ENCODE measurements around the gene EPHB4.
"Not testable (repeated sequence)": the region's sequence is repeated elsewhere in the genome, so short reads cannot be mapped to it uniquely, and the experiment has no call there.

EPHB4 gene

DNA sequence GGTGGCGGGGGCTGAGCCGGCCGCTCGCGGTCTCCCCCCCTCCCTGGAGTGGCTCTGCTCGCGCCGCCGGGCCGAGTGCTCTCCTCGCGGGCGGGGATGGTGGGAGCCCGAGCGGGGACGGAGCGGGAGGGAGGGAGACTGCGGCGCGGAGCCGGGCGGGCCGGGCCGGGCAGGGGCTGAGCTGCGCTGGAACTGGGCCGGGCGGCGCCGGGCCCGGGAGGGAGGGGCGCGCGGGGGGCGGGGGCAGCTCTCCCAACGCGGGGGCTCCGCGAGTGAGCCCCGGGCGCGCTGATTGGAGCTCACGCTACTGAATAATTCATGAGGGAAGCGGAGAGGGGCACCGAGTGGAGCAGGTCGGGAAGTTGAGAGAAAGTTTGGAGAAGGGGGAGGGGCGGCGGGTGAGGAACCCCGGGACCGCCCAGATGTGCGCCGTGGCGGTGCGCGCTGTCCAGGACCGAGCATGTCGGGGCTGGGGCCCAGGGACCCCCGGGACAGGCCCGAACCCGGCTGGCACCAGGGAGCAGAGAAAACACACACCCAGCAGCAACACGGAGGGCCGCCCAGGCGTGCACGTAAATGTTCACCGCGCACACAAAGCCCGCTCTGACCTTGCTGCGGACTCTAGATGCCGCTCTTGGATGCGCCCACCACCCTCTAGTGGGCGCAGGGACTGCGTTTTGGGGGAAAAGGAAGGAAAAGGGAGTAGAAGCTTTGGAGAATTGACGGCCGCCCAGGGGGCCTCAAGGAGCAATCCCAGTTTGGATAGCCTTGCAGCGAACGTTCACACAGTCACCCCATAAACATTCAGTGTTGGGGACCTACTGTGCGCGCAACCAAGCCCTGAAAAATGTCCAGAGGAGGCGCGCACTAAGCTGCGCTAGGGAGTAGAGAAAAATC is at the start of gene EPHB4:
TSS of gene EPHB4 (minus strand) at position 194 of the 897 bp plus-strand sequence. CDS start 493 bp downstream, outside the sequence.
- peak; percentile 30 for ATAC-seq

DNA sequence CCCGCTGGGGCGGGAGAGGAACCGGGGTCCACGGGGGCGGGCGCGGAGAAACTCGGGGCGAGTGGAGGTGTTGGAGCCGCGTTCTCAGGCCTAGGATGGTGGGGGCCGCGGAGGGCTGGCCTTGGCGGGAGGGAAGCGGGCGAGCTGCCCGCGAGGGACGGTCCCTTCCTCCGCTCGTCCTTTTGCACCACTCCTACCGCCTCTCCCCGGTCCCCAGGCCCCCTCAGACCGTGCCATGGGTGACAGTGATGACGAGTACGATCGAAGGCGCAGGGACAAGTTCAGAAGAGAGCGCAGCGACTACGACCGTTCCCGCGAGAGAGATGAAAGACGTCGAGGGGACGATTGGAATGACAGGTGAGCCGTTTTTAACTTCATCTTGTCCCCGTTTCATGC is 48.0 kb upstream of the EPHB4 start:
- ATAC-seq: peak; percentile 34
- no peak for DNase-seq

More for the DNA sequence above, at the start of gene EPHB4:
- peak; percentile 12 for DNase-seq

DNA sequence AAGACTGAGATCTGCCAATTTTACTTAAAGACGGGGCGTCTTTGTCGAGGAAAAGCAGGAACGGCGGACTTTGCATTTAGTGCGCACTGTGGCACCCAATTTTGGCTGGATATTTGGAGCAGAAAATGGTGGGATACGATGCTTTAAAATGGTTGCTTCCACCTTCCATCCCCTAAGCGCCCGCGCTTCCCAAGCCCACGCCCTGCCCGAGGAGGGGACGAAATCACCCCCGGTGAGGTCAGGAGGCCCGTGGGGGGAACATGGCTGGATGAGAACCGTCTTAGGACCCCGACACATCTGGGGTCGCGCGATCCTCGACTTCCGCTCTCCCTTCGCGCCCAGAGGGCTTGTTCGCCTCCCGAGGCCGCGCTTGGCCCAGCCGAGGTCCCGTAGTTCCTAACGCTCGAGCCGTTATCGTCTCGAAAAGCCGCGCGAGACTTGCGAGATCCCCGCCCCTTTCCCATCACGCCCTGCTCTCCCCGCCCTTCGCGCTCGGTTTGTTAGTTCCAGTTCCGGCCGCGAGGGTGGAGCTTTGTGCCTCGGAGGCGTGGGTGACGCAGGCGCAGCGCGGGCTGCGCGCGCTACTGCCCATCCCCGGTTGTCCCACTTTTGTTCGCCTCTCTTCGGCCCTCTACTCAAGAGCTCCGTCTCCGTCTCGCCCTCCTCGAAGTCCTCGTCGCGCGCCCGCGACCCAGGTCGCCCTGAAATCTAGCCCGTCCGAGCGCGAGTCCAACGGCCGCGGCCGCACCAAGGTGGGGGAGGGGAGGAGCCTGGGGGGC is 47.4 kb upstream of the EPHB4 start, which contains the start of gene SRRT:
TSS of gene SRRT (plus strand) at position 527 of the 779 bp plus-strand sequence. CDS start 488 bp downstream, outside the sequence.
- peak; percentile 94 for ATAC-seq
- peak; percentile 98 for DNase-seq

DNA sequence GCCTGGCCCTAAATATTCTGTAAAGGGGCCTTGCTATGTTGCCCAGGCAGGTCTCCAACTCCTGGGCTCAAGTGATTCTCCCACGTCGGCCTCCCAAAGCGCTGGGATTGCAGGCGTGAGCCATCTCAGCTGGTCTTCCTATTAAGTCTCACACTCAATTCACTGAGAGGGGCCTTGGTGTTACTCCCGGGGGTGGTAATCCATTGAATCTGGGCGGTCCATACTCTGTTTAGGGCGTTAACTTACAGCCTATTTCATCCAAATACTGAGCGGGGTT is 46.9 kb upstream of the EPHB4 start:
- DNase-seq (no peak), ATAC-seq (no peak)

DNA sequence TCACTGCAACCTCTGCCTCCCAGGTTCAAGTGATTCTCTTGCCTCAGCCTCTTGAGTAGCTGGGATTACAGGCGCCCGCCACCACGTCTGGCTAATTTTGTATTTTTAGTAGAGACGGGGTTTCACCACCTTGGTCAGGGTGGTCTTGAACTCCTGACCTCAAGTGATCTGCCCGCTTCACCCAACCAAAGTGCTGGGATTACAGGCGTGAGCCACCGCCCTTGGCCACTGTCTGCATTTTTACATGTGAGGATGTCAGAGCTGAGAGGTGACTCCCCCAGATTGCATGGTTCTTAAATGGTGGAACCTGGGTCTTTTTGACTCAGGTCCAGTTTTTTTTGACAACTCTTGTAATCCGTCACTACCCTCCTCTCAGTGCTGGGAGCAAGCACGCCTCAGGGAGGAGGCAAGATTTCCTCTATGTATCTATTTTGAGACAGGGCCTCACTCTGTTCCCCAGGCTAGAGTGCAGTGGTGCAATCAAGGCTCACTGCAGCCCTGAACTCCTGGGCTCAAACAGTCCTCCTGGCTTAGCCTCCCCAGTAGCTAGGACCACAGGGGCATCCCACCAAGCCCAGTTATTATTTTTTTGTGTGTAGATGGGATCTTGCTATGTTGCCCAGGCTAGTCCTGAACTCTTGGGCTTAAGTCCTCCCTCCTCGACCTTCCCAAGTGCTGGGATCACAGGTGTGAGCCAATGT is 46.4 kb upstream of the EPHB4 start:
- ATAC-seq (no peak), DNase-seq (no peak)

DNA sequence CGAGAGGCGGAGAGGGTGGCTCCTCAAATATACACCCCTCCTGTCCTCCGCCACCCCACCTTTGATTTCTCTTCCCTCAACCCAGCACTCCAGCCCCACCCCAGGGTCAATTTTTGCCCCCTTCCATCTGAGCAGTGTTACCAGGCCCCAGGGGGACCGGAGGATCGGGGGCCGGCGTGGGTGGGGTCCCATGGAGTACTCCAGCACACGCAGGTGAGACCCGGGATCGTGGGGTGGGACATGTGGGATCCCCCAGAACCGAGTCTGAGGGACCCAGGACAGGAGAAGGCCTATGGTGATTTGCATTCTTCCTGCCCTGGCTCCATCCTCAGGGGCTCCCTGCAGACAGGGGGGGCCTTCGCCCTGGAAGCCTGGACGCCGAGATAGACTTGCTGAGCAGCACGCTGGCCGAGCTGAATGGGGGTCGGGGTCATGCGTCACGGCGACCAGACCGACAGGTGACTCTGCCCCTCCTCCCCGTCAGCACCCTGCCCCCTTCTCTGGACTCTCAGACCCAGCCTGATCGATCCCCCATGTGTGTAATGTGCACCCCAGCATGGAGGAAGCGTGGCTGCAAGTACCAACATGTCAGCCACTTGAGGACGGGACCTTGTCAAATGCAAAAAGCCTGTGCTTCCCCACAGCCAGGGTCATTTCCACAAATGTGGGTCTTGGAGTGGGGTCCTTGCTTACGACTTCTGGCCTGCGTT is 40.6 kb upstream of the EPHB4 start:
- ATAC-seq: no peak

DNA sequence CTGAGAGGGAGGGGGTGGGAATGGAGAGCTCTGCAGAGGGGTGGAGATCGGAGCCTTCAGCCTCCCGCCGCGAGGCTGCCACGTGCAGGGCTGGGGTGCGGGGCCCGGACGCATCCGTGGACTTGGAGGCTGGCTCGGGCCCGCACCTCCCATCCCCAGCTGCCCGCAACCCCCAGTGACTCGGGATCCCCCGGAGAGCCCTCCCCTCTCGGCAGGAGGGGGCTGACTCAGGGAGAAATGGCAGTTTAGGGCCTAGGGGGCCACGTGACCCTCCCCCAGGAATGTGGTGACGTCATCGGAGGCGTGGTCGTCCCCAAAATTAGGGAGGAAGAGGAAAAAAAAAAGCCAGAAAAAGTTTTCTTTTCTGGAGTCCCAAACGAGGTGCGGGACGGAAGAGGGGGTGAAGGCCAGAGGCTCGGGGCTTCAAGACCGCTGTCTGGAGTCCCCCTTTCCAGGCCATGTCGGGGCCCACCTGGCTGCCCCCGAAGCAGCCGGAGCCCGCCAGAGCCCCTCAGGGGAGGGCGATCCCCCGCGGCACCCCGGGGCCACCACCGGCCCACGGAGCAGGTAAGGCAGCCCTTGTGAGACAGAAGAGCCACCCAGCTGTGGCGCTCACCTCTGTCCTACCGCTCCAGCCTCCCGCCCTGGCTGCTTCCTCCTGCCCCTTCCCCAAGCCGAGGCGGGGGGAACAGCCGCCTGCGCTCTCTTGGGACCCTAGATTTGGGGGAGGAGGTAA is 39.9 kb upstream of the EPHB4 start, which contains the start of gene TRIP6:
TSS of gene TRIP6 (plus strand) at position 348 of the 736 bp plus-strand sequence. CDS start at position 459, 111 bp downstream.
- peak; percentile 84 for DNase-seq
- ATAC-seq: peak; percentile 70

More for the DNA sequence above, 40.6 kb upstream of the EPHB4 start:
- no peak for DNase-seq

DNA sequence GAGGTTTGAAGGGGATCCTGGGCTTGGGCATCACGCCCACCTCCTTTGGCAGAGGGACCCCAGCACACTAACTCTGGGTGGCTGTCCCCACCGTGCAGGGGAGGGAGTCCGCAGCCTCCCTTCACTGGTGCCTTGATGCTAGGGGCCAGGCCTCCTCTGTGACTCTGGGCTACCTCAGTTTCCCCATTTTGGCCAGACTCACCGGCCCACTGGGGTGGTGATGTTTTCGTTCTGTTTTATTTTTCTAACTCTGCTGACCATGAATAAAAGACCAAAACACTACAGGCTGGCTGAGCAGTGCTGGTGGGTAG is 39.4 kb upstream of the EPHB4 start:
- no peak for DNase-seq

DNA sequence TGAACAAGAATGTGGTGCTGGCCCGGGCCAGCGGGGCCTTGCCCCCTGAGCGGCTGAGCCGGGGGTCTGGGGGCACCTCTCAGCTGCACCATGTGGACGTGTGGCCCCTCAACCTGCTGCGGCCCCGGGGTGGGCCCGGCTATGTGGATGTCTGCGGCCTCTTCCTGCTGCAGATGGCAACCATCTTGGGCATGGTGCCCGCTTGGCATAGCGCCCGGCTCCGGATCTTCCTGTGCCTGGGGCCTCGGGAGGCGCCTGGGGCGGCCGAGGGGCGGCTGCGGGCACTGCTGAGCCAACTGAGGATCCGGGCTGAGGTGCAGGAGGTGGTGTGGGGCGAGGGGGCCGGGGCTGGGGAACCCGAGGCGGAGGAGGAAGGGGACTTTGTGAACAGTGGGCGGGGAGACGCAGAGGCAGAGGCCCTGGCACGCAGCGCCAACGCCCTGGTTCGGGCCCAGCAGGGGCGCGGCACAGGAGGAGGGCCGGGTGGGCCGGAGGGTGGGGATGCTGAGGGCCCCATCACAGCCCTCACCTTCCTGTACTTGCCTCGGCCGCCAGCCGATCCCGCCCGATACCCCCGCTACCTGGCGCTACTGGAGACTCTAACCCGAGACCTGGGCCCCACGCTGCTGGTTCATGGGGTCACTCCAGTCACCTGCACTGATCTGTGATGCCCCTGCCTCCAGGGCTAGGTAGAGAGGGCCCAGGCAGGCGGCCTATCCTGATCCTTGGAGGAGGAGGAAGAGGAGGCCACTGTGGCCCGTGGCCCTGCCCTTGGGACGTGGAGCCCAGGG is 38.8 kb upstream of the EPHB4 start:
- DNase-seq (peak; percentile 44), ATAC-seq (peak; percentile 40)

More for the DNA sequence above, 39.4 kb upstream of the EPHB4 start:
- no peak for ATAC-seq

DNA sequence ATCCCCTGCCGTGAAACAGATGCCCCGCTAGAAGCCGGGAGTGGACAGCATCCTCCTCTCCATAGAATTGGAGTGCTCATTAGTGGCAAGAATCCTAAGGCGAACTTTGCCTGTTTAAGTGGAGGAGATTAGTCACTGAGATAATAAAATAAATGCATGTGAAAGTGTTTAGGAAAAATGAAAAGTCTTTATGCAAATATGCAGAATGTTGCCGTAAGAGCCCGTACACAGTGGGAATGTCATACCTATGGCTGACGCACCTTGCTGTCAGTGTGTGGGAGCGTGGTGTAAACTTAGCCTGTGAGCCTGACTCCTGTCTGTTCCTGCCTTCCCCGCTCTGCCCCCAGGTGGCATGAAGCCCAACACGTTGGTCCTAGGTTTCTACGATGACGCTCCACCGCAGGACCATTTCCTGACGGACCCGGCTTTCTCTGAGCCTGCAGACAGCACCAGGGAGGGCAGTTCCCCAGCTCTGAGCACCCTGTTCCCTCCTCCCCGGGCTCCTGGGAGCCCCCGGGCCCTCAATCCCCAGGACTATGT is 38.1 kb upstream of the EPHB4 start:
- DNase-seq (no peak), ATAC-seq (no peak)

DNA sequence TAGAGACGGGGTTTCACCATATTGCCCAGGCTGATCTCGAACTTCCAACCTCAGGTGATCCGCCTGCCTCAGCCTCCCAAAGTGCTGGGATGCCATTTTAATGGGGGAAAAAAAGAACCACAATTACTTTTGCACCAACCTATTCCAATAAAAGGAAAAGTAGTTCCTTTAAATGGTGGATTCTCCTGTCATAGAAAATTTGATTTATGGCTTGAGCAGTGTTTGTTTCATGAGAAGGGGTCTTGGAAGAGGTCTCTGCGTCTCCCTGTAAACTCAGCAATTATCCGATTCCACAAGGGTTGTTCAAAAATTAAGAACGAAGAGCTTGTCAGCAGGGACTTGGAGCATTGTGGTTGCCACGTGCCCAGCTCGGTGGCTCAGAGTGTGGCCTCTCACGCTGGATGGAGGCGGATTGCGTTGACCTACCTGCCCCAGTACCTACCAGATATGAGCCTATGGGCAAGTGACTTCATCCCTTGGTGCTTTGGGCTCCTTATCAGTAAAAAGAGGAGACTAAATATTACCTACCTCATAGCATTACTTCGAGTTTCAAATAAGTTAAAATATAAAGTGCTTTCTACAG is 37.0 kb upstream of the EPHB4 start:
- ATAC-seq (no peak), DNase-seq (no peak)

DNA sequence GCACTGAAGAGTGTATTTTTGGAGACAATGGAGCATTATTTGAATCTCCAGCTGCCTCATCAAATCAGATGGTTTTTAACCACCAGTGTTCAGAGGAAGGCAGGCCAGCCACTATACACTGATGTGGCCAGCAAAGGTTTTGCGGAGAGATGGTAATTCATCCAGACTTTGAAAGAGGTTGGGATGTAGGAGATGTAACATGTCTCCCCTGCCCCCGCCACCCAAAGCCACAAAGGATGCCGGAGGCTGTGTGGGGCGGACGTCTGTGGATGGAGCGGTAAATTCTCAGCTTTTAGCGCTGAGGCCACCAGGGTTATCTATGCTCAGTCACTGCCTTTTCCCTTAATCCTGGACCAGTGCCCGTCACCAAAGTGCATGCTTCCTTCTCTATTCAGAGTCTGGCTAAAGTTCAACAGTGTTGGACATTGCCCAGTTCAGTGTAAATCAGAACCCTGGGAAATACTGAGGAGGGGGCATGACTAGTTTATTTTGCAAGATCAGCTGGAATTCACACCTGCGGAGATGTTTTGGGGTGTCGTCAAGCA is 36.2 kb upstream of the EPHB4 start:
- DNase-seq (no peak), ATAC-seq (no peak)

DNA sequence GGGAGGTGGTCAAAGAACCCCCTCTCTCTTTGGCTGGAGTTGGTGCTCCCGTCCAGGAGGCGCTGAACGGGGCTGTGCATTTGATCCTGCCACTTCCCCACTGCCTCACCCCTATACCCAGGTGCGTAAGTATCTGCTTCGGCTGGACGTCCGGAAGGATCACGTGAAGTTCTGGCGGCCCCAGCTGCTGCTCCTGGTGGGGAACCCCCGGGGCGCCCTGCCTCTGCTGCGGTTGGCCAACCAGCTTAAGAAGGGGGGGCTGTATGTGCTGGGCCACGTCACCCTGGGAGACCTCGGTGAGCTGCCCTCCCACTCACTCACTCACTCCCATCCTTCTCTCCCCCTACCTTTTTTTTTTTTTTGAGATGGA is 34.3 kb upstream of the EPHB4 start:
- ATAC-seq (no peak), DNase-seq (no peak)

DNA sequence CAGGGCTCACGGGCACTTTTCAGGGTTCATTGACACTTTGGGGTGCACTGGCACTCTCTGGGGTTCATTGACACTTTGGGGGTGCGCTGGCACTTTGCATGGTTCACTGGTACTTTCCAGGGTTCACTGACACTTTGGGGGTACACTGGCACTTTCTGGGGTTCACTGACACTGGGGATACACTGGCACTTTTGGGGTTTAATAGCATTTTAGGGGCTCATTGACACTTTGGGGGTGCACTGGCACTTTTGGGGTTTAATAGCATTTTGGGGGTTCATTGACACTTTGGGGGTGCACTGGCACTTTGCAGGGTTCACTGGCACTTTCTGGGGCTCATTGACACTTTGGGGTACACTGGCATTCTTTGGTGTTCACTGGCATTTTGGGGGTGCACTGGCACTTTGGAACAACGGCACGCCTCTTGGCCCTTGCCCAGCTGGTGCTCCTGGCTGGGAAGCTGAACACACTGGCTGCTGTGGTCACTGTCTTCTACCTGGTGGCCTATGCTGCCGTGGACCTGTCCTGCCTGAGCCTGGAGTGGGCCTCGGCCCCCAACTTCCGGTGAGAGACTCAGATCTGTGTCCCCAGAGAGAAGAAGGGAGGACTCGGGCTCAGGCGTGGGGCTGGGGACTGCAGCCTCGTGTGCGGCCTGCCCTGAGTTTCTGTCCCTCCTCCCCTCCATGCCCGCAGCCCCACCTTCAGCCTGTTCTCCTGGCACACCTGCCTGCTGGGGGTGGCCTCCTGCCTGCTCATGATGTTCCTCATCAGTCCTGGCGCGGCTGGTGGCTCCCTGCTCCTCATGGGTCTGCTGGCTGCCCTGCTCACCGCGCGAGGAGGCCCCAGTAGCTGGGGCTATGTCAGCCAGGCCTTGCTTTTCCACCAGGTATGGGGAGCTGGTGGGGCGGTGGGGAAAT is 33.6 kb upstream of the EPHB4 start:
- ATAC-seq: no peak
- DNase-seq: no peak

DNA sequence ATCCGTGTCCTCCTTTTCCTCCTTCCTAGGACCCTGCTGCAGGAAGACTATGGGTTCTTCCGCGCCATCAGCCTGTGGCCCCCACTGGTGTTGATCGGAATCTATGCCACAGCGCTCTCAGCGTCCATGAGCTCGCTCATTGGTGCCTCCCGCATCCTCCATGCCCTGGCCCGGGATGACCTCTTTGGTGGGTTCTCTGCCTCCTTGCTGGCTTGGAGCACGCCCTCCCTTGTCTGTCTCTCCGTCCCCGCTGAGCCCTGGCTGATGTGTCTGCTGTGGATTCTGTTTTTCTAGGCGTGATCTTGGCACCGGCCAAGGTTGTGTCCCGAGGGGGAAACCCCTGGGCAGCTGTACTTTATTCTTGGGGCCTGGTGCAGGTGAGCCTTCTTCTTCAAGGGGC is 32.5 kb upstream of the EPHB4 start:
- ATAC-seq: no peak

DNA sequence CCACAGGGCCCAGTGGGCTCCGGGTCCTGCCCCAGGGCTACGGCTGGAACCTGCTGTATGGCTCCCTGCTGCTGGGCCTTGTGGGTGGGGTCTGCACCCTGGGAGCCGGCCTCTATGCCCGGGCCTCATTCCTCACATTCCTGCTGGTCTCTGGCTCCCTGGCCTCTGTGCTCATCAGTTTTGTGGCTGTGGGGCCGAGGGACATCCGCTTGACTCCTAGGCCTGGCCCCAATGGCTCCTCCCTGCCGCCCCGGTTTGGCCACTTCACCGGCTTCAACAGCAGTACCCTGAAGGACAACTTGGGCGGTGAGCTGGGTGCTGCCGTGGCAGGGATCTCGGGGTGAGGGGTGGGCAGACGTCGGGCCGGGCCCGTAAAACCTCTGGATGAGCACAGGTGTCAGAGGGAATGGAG is 29.6 kb upstream of the EPHB4 start:
- ATAC-seq: no peak

More for the DNA sequence above, 32.5 kb upstream of the EPHB4 start:
- no peak for DNase-seq

DNA sequence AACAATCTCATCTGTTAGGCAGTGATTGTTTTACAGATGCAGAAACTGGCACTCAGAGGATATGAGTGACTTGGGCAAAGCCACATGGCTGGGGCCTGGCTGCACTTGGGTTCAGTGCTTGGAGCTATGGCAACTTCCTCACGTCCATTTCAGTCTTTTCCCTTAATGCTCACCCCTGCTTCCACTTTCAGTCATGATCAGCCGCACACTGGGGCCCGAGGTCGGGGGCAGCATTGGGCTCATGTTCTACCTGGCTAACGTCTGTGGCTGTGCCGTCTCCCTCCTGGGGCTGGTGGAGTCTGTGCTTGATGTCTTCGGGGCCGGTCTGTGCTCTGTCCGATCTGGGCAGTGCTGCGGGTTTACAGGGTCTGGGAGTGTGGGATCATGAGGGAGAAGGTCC is 28.2 kb upstream of the EPHB4 start:
- no peak for DNase-seq

More for the DNA sequence above, 29.6 kb upstream of the EPHB4 start:
- no peak for DNase-seq

DNA sequence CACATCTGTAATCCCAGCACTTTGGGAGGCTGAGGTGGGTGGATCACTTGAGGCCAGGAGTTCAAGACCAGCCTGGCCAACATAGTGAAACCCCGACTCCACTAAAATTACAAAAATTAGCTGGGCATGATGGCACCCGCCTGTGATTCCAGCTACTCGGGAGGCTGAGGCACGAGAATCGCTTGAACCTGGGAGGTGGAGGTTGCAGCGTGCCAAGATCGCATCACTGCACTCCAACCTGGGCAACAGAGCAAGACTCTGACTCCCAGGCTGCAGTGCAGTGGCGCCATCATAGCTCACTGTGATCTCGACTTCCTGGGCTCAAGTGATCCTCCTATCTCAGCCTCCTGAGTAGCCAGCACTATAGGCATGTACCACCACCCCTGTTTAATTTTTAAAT is 27.6 kb upstream of the EPHB4 start:
- DNase-seq, ATAC-seq: not testable (repeated sequence)

More for the DNA sequence above, 28.2 kb upstream of the EPHB4 start:
- ATAC-seq: no peak

All from stimulated activated naive CD8-positive, alpha-beta T cell treated with anti-CD3 and anti-CD28 coated beads, Interleukin-15, Interleukin-2, amounts not matched to agents 100 U/mL and 50 U/mL, for 24 hours (primary cell).